ENCODE data around the gene LHX4.

LHX4 gene

DNA sequence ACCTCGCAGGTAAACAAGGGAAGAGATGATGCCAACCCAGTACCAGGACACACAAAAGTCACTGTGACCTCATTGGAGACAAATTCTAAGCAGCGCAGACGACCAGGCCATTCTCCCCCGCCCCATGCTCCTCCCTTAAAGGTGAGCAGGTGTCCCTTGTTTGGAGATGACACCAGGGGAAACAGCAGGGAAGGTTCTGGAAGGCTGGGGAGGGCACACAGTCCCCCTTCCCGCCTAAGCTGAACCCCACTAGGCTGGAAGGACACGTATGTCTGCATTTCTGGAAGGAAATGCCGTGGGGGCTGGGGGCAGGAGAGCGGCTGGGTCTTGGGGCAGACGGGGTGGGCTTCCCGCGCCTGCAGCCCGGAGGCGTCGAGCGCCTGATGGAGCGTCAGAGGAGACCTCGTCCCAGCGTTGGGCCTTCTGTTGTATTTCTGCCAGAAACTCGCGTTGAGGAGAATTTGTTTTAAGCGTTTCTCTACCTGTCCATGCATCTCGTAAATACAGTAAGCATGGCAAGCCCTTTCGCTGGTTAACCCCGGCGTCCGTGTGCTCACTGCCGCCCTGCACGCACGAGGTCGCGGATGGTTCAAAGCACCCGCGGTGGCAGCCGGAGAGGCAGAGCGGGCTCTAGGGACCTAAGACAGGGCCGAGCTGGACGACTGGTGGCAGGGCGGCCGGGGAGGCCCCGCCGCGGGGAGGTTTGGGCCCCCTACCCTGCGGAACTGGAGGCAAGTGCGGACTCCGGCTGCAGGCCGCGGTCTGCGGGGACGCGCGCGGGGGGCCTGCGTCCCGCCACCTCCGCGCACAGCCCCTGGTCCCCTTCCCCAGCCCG lies 1.2 kb upstream of the LHX4 start:
- DNase-seq: no peak

DNA sequence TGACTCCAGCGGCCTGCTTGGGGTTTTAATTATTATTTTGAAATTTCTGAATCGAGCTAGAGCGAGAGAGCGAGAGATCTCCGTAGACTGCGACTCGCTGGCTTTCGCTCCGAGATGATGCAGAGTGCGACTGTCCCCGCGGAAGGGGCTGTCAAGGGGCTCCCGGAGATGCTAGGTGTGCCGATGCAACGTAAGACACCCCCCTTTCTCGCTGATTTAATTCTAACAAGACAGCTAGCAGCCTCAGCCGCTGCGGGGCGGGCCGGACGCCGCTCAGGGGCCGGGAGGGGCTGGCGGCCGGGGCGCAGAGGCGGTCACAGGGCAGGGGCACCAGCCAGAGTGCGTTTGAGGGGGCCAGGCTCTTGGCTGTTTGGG lies 339 bp downstream of the LHX4 start:
- no peak for DNase-seq

GRCh38 chr1:180230791-180231505 lies 884 bp downstream of the LHX4 start:
- DNase-seq: no peak

GRCh38 chr1:180231506-180231921 lies 1.4 kb downstream of the LHX4 start:
- no peak for DNase-seq

GRCh38 chr1:180231936-180232335 lies 1.9 kb downstream of the LHX4 start:
- DNase-seq: no peak

DNA sequence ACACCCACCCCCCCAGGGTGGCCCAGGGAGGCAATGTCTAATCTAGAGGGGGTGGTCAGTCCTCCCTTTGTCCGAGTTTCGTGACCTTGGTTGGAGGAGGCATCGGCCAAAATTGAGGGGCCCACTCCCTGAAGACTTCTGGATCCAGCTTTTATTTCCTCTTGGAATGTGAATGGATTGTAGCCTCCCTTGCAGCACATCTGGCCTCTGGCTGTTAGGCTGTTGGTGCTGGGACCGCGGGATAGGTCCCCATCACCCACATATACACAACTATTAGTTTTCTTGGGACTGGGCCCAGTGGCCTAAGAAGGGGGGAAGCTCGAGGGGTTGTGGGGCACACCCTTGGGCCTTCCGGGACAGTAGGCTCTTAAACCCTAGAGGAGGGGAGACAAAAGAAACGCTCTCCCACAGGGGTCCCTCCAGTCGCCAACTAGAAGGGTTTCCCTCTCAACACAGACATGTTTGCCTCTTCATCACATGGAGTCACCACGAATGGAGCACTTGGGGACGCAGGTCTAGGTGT lies 2.5 kb downstream of the LHX4 start:
- no peak for DNase-seq

GRCh38 chr1:180233191-180234011 lies 3.3 kb downstream of the LHX4 start:
- no peak for DNase-seq

GRCh38 chr1:180234369-180235076 lies 4.5 kb downstream of the LHX4 start:
- DNase-seq: no peak

GRCh38 chr1:180235077-180235501 lies 5.0 kb downstream of the LHX4 start:
- DNase-seq: no peak

- no peak for DNase-seq
Observed at GRCh38 chr1:180235502-180236239, 5.6 kb downstream of the LHX4 start.

DNA sequence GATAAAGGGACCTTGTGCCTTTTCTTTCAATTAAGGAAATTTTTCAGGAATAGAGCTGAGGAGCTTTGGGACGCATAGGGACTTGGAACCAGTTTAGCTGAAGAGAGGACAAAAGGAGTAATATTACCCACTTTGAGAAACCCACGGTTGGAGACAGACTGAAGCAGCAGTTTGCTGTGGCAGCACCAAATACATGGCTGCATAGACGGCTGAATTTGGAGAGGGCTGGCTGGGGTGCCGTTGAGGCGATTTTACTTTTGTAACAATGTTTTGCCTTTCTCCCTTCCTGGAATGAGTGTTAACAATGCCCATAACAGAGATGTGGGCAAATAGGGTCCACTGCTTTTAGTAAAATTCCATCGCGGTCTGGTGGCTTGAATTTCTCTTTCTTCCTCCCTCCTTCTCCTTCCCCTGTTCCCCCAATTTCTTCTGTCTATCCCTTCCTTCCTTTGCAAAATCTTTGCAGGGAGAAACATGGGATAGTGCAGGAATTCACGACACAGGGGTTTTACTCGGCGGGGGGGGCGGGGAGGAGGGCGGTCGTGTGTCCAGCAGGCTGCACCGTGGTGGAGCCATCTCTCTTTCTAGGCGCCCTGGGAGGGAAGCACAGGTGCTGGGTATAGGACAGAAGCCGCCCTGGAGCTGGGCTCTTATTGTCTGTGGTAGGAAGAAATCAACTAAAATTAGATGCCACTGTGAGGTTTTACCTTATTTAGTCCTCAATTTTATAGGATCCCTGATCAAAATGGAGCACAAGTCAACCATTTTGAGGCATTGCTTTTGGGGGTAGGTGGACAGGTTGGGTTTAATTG lies 6.8 kb downstream of the LHX4 start:
- no peak for DNase-seq

GRCh38 chr1:180237869-180238476 lies 7.9 kb downstream of the LHX4 start:
- no peak for DNase-seq

DNA sequence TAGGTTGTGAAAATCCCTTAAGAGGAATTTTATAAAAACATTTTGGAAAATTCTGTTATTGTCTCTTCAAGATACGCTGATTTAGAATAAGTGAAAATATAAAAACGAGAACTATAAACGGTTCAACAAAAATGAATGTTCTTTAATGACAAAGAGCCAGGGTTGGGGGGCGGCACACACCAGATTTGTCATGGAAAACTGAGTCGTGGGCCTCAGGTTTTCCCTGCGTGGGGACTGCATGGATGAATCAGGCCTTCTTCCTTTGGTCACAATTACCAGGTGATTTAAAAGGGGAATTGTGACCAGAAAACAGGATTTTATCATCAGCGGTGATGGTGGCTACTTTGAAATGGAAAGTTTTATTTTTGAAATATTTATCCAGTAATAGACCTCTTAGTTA lies 8.6 kb downstream of the LHX4 start:
- no peak for DNase-seq

DNA sequence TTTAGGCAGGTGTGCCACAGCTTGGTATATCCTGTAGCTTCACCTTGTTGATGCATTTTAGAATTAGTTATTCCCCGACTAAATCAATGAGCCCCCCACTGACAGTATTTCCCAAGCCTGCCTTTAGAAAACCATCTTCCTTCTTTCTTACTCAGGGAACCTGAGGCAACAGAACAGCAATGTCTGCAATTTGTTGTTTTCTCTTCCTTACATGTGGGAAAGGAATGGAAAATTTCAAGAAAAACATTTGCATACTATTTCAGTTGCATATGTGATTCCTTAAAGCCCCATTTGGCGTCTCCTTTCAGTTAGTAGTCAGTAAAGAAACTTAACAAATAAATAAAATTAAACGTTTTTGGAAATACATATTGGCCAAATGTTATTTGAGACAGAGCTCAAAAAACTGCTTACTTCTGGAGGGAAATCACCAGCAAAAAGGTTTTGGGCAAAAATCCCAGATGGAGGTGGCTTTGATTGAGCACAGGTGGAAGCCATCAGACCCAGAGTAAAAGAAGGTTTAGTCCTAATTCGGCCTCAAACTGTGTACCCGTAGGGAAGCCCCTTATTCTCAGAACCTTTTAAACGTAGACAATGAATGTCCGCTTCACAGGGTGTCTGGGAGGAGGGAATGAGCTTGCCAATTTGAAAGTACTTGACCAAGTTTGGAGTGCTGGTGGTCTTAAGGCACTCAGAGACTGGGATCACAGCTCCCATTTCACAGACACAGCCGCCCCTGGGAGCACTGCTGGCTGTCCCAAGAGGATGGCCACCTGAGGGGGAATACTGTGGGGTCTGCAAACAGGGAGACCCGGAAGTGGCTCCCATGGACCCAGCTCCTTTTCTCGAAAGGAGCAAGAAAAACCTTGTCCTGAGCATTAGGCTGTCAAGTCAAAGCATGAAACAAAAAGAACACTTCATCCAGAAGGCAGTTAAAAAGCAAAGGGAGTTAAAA lies 9.4 kb downstream of the LHX4 start:
- DNase-seq: no peak

GRCh38 chr1:180241716-180242544 lies 11.9 kb downstream of the LHX4 start:
- DNase-seq: no peak

DNA sequence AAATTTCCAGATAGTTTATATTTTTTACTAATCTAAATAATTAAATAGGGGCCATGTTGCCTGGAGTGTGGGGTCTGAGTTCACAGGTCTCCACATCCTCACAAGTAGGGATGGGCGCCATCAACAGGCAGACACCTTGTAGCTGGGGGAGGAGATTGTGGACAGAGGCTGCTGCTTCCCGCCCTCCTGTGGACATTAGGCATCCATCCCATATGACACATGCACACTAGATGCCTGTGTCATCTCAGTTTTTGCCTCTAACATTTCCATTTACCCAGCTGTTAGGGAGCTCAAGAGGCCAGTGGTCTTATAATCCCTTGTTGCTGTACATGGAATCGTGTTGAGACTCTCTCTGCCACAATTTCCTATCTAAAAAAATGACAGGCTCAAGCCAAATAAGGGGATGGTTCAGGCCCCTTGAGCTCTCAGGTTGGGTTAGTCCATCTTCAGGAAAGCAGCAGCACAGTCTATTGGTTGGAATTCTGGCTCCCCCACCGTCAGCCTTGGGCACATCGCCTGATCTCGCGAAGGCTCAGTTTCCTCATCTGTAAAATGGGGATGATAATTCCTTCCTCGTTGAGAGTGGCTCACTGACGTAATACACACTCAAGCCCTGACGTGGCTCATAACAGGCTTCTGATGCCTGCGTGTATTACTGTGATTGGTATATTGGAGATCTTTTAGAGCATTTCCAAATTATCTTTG lies 13.6 kb downstream of the LHX4 start:
- DNase-seq: no peak

DNA sequence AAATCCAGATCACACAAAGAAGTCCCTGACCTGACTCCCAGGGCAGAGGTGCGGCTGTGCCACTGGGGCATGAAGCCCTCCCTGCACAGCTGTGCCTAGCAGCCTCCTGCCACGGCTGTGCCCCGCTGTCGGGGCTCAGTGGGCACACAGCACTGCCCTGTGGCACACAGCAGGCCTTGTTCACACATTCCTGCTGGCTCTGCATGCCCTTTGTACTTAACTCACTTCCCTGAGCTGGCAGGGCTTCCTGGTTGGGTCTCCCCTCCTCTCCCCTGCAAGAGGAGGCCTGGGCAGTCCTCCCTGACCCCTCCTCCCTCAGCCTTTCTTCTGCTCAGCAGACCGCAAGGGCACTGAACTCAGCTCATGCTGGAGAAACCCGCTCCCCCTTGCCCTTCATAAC lies 14.8 kb downstream of the LHX4 start:
- no peak for DNase-seq

DNA sequence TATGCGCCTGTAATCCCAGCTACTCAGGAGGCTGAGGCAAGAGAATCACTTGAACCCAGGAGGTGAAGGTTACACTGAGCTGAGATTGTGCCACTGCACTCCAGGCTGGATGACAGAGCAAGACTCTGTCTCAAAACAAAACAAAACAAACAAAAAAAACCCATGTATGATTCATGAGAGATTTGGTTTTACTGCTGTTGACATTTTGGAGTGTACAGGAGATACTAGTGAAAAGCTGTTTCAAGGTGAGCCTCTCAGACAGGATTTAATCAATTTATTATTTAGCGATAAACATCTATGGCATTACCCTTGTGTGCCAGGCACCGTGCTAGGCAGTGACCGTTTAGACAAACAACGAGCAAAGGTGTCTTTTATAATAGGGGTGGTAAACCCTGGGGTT lies 16.5 kb downstream of the LHX4 start:
- no peak for DNase-seq
